DOHH2 (cell line): ENCODE results near the gene MCU.

Source experiments
- H3F3A ChIP-seq: fragments of 200-600 bp; sonication (generic), shearing (Covaris generic); 2 replicates; pipeline ENCODE4 v1.6.0; 2016; ENCODE audit warnings: antibody characterized with exemption, mild to moderate bottlenecking; ENCODE audit not compliant: control insufficient read depth, insufficient read depth
- H3K27ac ChIP-seq: fragments of 200-600 bp; sonication (generic); 2 replicates; pipeline ENCODE4 v1.5.1; 2014; ENCODE audit warnings: low read depth, mild to moderate bottlenecking, low read length, moderate library complexity
- H3K27me3 ChIP-seq: fragments of 200-600 bp; sonication (generic); 2 replicates; pipeline ENCODE4 v1.6.1; 2014; ENCODE audit warnings: mild to moderate bottlenecking, low read length, mixed read lengths; ENCODE audit not compliant: control insufficient read depth
- H3K36me3 ChIP-seq: fragments of 200-600 bp; sonication (generic); 2 replicates; pipeline ENCODE4 v1.6.1; 2014; ENCODE audit warnings: mild to moderate bottlenecking, low read length, moderate library complexity, mixed read lengths; ENCODE audit not compliant: control insufficient read depth
- H3K4me1 ChIP-seq: fragments of 200-600 bp; sonication (generic); 2 replicates; pipeline ENCODE4 v1.6.1; 2014; ENCODE audit warnings: mild to moderate bottlenecking, low read length, mixed read lengths; ENCODE audit not compliant: control insufficient read depth
- H3K4me2 ChIP-seq: fragments of 200-600 bp; sonication (generic); 2 replicates; pipeline ENCODE4 v1.6.0; 2014; ENCODE audit warnings: mild to moderate bottlenecking, low read length, moderate library complexity
- H3K4me3 ChIP-seq: fragments of 200-600 bp; sonication (generic); 2 replicates; pipeline ENCODE4 v1.5.1; 2014; ENCODE audit warnings: mild to moderate bottlenecking, low read length, mixed read lengths
- H3K79me2 ChIP-seq: fragments of 200-600 bp; sonication (generic); 2 replicates; pipeline ENCODE4 v1.6.1; 2014; ENCODE audit warnings: mild to moderate bottlenecking, low read length, mixed read lengths; ENCODE audit not compliant: control insufficient read depth
- H3K9me2 ChIP-seq: fragments of 200-600 bp; sonication (generic); replicated peaks from 2 replicates; pipeline ENCODE4 v1.6.1; 2014; ENCODE audit warnings: mild to moderate bottlenecking, low read length, mixed read lengths; ENCODE audit not compliant: control insufficient read depth
- H3K9me3 ChIP-seq: fragments of 200-600 bp; sonication (generic); 2 replicates; pipeline ENCODE4 v1.6.1; 2014; ENCODE audit warnings: antibody characterized with exemption, low read length, mixed read lengths; ENCODE audit not compliant: control insufficient read depth, insufficient read depth
- H4K20me1 ChIP-seq: fragments of 200-600 bp; sonication (generic); 2 replicates; pipeline ENCODE4 v1.6.0; 2014; ENCODE audit warnings: low read depth, mild to moderate bottlenecking, antibody characterized with exemption, low read length, moderate library complexity; ENCODE audit not compliant: control insufficient read depth, insufficient read depth
- EZH2phosphoT487 ChIP-seq: fragments of 200-600 bp; sonication (generic); IDR thresholded peaks from 2 replicates; pipeline ENCODE4 v1.6.1; 2017; ENCODE audit warnings: borderline replicate concordance, mild to moderate bottlenecking, antibody characterized with exemption, low read length, moderate library complexity, mixed read lengths
- TF ChIP-seq, protein P1 (sequence below): fragments of 200-600 bp; sonication (generic); IDR thresholded peaks from one replicate; pipeline ENCODE4 v1.5.1; 2014; ENCODE audit warnings: antibody characterized with exemption, mild to moderate bottlenecking, low read depth, low read length; ENCODE audit not compliant: poor library complexity, severe bottlenecking

MCU gene

GRCh38 chr10:72660220-72660619 lies 31.7 kb upstream of the MCU start:
- Histone ChIP-seq H3F3A (no peaks in the 10 kb centered on the region), H3K36me3 (no peaks in the 10 kb centered on the region), H3K27ac (no peak overlapping the region), H3K9me2 (no peaks in the 10 kb centered on the region), H3K79me2 (no peaks in the 10 kb centered on the region), H3K4me1 (no peaks in the 10 kb centered on the region), H3K4me3 (no peak overlapping the region), H3K4me2 (no peak overlapping the region), H3K27me3 (0 out of 2 replicates have a peak, but pooled peaks cover 2% of the 10 kb centered on the region), H3K9me3 (no peaks in the 10 kb centered on the region), H4K20me1 (no peaks in the 10 kb centered on the region)
- TF ChIP-seq, protein P1, sequence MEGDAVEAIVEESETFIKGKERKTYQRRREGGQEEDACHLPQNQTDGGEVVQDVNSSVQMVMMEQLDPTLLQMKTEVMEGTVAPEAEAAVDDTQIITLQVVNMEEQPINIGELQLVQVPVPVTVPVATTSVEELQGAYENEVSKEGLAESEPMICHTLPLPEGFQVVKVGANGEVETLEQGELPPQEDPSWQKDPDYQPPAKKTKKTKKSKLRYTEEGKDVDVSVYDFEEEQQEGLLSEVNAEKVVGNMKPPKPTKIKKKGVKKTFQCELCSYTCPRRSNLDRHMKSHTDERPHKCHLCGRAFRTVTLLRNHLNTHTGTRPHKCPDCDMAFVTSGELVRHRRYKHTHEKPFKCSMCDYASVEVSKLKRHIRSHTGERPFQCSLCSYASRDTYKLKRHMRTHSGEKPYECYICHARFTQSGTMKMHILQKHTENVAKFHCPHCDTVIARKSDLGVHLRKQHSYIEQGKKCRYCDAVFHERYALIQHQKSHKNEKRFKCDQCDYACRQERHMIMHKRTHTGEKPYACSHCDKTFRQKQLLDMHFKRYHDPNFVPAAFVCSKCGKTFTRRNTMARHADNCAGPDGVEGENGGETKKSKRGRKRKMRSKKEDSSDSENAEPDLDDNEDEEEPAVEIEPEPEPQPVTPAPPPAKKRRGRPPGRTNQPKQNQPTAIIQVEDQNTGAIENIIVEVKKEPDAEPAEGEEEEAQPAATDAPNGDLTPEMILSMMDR, result no peak
- TF ChIP-seq EZH2phosphoT487, result no peak

GRCh38 chr10:72661431-72661830 lies 30.5 kb upstream of the MCU start:
- Histone ChIP-seq H3K9me2 (no peaks in the 10 kb centered on the region), H3K9me3 (no peaks in the 10 kb centered on the region), H3K4me1 (no peaks in the 10 kb centered on the region), H3K27ac (no peak overlapping the region), H4K20me1 (no peaks in the 10 kb centered on the region), H3K4me3 (no peak overlapping the region), H3K79me2 (no peaks in the 10 kb centered on the region), H3F3A (no peaks in the 10 kb centered on the region), H3K36me3 (no peaks in the 10 kb centered on the region), H3K27me3 (0 out of 2 replicates have a peak, but pooled peaks cover 2% of the 10 kb centered on the region), H3K4me2 (no peak overlapping the region)
- TF ChIP-seq, protein P1, result no peak
- no peak for TF ChIP-seq EZH2phosphoT487

DNA sequence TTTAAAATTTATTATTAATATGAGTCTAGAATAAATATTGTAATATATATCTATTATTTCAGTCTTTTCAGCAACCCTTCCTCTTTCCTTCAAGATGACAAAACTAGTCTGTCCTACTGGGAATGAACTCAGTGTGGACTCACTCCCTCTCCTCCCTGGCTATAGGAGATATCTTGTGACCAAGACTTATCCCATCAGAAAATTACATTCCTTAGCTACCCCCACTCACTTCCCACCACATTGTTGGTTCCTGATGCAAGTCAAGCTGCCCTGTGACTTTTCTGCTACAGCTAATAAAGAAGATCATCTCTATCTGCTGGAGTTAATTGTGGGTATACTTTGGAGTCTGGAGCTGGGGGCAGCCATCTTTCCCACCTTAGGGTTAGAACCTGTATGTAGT lies 28.0 kb upstream of the MCU start:
- H3K36me3 ChIP-seq, result no peaks in the 10 kb centered on the region
- 0 out of 2 replicates have a peak, but pooled peaks cover 2% of the 10 kb centered on the region for H3K27me3 ChIP-seq
- TF ChIP-seq, protein P1, result no peak
- TF ChIP-seq EZH2phosphoT487, result no peak
- no peaks in the 10 kb centered on the region for H4K20me1 ChIP-seq
- no peak overlapping the region for H3K27ac ChIP-seq
- H3K4me2 ChIP-seq, result no peak overlapping the region
- H3K9me3 ChIP-seq, result no peaks in the 10 kb centered on the region
- H3K4me3 ChIP-seq, result no peak overlapping the region
- no peaks in the 10 kb centered on the region for H3K79me2 ChIP-seq
- no peaks in the 10 kb centered on the region for H3K4me1 ChIP-seq
- H3K9me2 ChIP-seq, result no peaks in the 10 kb centered on the region
- H3F3A ChIP-seq, result no peaks in the 10 kb centered on the region

- H3F3A ChIP-seq, result no peaks in the 10 kb centered on the region
- H3K4me3 ChIP-seq, result no peak overlapping the region
- no peak overlapping the region for H3K27ac ChIP-seq
- no peaks in the 10 kb centered on the region for H3K4me1 ChIP-seq
- H4K20me1 ChIP-seq, result no peaks in the 10 kb centered on the region
- H3K79me2 ChIP-seq, result no peaks in the 10 kb centered on the region
- no peaks in the 10 kb centered on the region for H3K36me3 ChIP-seq
- H3K4me2 ChIP-seq, result no peak overlapping the region
- no peaks in the 10 kb centered on the region for H3K9me2 ChIP-seq
- no peak for TF ChIP-seq EZH2phosphoT487
- TF ChIP-seq, protein P1, result no peak
- H3K27me3 ChIP-seq, result no peaks in the 10 kb centered on the region
- H3K9me3 ChIP-seq, result no peaks in the 10 kb centered on the region
Observed at GRCh38 chr10:72665925-72666324, 26.0 kb upstream of the MCU start.
